ENCODE measurements around the gene NTMT2.

The NTMT2 gene

DNA sequence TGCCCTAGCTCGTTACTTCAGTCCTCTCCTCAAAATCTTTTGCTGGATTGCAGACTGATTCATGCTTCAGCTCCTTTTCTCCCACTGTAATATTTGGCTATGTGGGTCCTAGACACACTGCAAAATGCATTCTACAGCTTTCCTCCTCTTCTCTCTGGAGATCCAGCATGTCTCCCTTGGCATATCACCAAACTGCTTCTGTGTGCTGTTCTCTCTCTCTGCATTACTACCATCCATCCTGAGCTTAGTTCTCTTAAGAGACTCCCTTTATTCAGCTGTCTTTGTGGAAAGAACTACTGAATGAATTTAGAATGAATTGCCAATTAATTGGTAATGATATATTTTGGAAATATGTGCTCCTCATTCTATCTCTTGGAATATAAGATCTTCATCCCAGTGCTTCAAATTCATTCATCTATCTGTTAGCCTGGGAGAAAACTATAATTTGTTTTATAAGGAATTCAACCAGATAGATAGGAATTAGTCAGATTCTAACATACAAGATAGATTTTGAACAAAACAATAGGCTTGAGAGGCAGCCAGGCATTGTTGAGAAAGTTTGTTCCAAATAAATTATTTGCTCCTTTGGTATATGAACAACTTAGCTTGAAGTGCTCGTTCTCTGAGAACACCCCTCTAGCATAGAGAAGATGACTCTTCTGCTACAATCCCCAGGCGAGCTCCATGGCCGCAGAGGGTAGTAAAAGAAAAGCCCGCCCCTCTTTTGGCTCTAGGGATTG is 71.9 kb downstream of the NTMT2 start:
- TF ChIP-seq BCL11A (tag by site-specific recombination; IDR thresholded peaks at IDR 0.05; ENCODE audit: low read depth), result no peak
- no peaks in the 10 kb centered on the region for H3K9me3 ChIP-seq (ENCODE audit: control insufficient read depth, insufficient read depth, low read depth, low read length)
- no peak overlapping the region for H3K4me3 ChIP-seq (ENCODE audit: low read depth, low read length)
- no peaks in the 10 kb centered on the region for H3K36me3 ChIP-seq (ENCODE audit: control insufficient read depth in 2 of 2, insufficient read depth in 1 of 2, low read length in 2 of 2)
- H3K4me1 ChIP-seq (ENCODE audit: control insufficient read depth, insufficient read depth, low read length), result no peaks in the 10 kb centered on the region
- POLR2A ChIA-PET, result no interaction called here
- H3K27ac ChIP-seq (ENCODE audit: extremely low read depth, low read depth, low read length), result no peak overlapping the region
- CTCF ChIA-PET, result no interaction called here

DNA sequence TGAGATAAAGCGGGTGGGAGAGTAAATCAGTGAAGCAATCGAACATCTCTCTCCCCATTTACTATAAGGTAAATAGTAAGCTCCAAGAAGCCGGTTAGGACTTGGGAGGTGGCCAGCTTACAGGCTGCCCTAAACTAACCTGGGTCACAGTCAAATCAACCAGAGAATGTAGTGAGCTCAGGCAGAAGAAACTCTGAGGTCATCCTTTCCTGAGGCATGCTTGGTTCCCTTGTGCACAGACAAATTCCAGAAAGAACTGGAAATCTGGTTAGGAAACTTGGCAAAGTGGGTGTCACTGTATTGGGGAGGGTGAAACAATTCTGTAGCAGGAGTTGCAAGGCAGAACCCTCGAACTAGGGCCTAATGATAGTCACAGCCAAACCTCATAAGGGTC is 72.5 kb downstream of the NTMT2 start:
- no peak overlapping the region for H3K4me3 ChIP-seq (ENCODE audit: low read depth, low read length)

More for the DNA sequence above, 72.5 kb downstream of the NTMT2 start:
- Histone ChIP-seq H3K36me3 (ENCODE audit: control insufficient read depth in 2 of 2, insufficient read depth in 1 of 2, low read length in 2 of 2) (no peaks in the 10 kb centered on the region), H3K27ac (ENCODE audit: extremely low read depth, low read depth, low read length) (no peak overlapping the region), H3K9me3 (ENCODE audit: control insufficient read depth, insufficient read depth, low read depth, low read length) (no peaks in the 10 kb centered on the region), H3K4me1 (ENCODE audit: control insufficient read depth, insufficient read depth, low read length) (no peaks in the 10 kb centered on the region)
- no peak for TF ChIP-seq SALL2 (tag by site-specific recombination; IDR thresholded peaks at IDR 0.05; ENCODE audit: borderline replicate concordance)
- TF ChIP-seq ZNF654 (tag by site-specific recombination; IDR thresholded peaks at IDR 0.05; ENCODE audit: low read depth), result no peak
- TF ChIP-seq ZNF785 (tag by site-specific recombination; IDR thresholded peaks at IDR 0.05), result no peak
- TF ChIP-seq ZFHX2 (tag by site-specific recombination; conservative IDR thresholded peaks at IDR 0.05), result no peak
- CTCF ChIA-PET, result no interaction called here
- POLR2A ChIA-PET, result no interaction called here
